Activated naive CD8-positive, alpha-beta T cell treated with anti-CD3 and anti-CD28 coated beads, Interleukin-2, amount 50 U/mL, for 16 hours (primary cell): ENCODE results near the gene PPM1G.
"Not testable (repeated sequence)": the region's sequence is repeated elsewhere in the genome, so short reads cannot be mapped to it uniquely, and the experiment has no call there.

Experiments
- DNase-seq: peaks from one replicate; pipeline ENCODE4 v3.0.0-alpha.2; 2020; ENCODE audit warnings: low read depth, low spot score

PPM1G gene

DNA sequence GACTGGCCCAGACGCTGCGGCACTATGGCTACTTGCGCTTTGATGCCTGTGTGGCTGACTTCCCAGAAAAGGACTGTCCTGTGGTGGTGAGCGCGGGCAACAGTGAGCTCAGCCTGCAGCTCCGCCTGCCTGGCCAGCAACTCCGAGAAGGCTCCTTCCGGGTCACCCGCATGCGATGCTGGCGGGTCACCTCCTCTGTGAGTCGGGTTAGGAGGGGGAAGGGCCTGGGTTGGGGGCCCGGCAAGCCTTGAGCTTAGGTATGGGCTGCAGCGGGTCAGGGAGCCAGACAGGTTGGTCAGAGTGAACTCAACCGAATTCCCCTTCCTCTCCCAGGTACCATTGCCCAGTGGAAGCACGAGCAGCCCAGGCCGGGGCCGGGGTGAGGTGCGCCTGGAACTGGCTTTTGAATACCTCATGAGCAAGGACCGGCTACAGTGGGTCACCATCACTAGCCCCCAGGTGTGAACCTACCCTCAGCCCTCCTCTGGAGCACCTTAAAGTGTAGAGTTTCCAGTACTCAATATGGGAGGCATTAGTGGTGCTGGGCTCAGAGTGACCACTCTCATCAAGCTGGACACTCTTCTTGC lies 33.8 kb downstream of the PPM1G start:
- no peak for DNase-seq

GRCh38 chr2:27373567-27373966 lies 35.8 kb downstream of the PPM1G start:
- DNase-seq, result no peak

DNA sequence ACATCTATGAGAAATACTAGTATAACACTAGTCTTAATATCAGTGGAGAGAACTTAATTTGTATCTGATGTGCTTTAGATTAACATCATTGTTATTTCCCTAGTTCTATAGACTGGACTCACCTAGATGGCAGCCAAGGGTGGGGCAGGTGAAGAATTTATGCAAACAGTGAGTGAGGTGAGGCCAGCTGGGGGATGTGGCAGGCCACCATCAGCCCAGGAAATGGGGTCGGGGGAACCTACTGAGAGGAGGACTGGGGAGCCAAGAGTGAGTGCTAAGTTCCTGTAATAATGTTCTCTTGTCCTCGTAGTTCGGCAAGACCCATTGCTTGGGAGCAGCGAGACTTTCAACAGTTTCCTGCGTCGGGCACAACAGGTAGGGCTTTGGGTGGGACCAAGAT lies 36.5 kb downstream of the PPM1G start:
- no peak for DNase-seq

DNA sequence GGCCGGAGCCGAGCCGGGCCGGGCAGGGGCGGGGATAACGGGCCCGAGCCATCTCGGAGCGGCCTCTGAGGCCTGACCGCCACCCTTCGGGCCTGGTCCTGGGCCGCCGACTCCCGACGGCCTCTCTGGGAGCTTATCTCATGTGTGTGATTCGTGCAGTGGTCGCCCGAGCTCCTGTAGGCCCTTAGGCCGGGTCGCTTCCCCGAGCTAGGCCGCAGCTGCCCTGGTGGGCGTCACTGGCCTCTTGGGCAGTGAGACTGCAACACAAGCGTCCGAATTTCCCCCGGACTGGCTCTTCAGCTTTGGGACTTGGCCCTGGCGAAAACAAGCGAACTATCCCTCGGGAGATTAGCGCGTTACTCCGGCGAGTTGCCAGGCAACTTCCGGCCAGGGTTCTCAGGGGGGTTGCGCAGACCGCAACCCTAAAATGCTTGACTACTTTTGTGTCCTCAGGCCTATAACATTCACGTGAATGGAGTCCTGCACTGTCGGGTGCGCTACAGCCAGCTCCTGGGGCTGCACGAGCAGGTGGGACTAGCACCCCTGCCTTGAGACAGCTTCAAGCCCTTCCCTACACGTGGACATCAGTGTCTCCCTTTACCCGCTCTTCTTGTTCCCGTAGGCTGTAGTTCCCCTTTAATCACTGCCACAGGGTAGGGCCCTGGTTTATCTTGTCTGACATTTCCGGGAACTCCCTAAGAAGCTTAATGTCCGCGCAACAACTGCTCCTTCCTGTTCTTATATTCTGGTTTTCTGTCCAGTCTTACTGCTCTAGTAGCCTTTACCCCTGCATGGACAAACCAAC lies 38.4 kb downstream of the PPM1G start:
- DNase-seq, result no peak

GRCh38 chr2:27370026-27370815 lies 39.2 kb downstream of the PPM1G start, which contains the start of the genes EIF2B4 and SNX17:
EIF2B4 (minus strand) TSS chr2:27370338; CDS start chr2:27370314, 24 bp downstream.
SNX17 (plus strand) TSS chr2:27370616; CDS start chr2:27370744, 128 bp downstream.
- peak; percentile 99 for DNase-seq

GRCh38 chr2:27369471-27370025 lies 39.8 kb downstream of the PPM1G start:
- no peak for DNase-seq

DNA sequence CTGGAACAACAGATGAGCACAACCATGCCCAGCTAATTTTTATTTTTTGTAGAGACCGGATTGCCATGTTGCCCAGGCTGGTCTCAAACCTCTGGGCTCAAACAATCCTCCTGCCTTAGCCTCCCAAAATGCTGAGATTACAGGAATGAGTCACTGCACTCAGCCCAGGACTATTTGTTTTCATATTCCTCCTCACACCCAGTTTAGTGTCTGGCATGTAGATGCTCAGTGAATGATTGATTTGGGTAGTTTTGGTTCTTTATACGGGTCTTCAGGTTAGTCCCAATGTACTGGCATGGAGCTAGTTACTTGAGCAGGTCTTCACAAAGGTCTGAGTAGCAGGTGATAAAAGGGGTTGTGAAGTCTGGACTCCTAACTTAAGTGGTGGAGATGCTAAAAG lies 45.5 kb downstream of the PPM1G start:
- DNase-seq, result no peak

- DNase-seq, result no peak
These were observed 46.5 kb downstream of the PPM1G start for GRCh38 chr2:27362678-27363420.

DNA sequence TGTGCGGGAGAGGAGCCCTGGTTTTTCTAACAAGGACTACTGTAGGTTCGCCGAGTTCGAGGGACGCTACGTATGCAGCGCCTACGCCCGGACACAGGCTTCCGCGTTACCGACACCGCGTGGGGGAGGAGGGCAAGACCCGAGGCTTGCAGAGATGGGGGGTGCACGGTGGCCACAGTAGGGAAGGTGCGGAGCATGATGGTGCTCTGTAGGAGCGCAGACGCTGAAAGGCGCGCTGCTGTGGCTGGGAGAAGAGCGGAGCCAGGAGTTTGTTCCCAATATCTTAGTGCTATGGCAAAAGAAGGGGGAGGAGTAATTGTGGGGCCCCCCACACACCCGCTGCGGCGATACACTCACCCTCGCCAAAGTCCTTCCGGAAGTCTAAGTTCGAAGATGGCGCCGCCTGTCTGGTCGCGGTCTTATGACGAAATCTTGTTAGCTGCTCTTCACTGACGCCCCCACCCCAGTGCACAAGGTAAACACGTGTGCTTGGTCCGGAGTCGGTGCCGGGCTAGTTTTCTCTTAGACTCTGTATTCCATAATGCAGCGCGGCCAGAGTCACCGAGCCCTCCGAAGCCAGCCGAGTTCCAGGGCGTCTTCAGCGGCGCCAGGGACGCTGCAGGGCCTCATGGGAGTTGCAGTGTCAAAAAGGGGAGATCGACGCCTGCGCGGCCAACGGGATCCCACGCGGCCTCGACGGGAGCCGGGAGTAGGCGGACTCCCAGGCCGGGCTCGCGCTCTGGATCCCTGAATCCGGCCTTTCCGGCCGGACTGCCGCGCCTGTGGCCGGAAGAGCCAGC lies 52.8 kb downstream of the PPM1G start, which contains the start of gene GTF3C2:
Gene GTF3C2 (minus strand): TSS at position 383 of the 800 bp plus-strand sequence. CDS start 13,210 bp downstream, outside the sequence.
- DNase-seq, result peak; percentile 80

DNA sequence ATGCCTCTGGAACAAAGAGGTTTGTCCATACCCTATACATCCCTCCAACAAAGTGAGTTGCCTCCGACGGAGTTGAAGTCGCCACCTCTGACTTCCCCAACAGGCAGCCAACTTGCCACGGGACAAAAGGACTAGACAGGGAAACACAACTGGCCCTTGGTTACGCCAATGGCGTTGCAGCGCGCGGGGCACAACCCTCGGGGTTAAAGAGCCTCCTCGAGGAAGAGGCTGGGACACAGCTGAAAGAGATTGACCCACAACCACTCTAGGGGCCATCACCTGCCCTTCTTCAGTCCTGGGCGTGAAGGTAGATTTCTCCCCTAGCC lies 53.4 kb downstream of the PPM1G start:
- no peak for DNase-seq

- no peak for DNase-seq
These were observed 54.8 kb downstream of the PPM1G start for GRCh38 chr2:27354597-27354927.

- DNase-seq, result no peak
These were observed 55.4 kb downstream of the PPM1G start for GRCh38 chr2:27353762-27354596.

GRCh38 chr2:27353386-27353761 lies 56.0 kb downstream of the PPM1G start:
- not testable (repeated sequence) for DNase-seq

GRCh38 chr2:27351802-27352598 lies 57.4 kb downstream of the PPM1G start:
- no peak for DNase-seq

DNA sequence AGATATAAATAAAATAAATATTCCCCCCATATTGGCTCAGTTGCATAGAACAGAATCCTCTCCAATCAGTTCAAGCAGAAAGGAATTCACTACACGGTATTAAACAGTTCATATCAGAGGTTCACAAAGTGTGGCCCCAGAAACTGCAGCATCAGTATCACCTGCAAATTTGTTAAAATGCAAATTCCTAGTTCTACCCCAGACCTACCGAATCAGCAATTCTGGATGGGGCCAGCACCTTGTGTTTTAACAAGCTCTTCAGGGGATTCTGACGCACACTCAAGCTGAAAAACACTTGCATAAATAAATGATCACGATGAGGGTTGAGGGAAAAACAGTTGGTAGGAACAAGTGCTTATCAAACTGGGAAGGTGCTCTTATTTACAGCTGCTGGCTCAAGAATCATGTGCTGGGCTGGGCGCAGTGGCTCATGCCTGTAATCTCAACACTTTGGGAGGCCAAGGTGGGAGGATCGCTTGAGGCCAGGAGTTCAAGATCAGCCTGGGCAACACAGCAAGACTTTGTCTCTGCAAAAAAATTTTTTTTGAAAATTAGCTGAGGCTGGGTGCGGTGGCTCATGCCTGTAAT lies 59.2 kb downstream of the PPM1G start:
- no peak for DNase-seq

DNA sequence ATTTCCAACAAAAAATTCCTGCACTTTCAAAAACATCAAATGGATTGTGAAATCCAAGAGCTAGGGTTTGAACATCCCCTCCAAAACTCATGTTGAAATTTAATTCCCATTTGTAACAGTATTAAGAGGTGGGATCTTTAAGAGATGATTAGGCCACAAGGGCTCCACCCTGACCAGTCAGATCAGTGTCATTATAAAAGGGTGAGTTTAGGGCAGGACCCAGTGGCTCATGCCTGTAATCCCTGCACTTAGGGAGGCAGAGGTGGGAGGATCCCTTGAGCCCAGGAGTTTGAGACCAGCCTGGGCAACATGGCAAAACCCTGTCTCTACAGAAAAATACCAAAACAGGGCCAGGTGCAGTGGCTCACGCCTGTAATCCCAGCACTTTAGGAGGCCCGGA lies 61.8 kb downstream of the PPM1G start:
- no peak for DNase-seq

- DNase-seq, result no peak
These were observed 73.2 kb downstream of the PPM1G start for GRCh38 chr2:27336173-27336572.

GRCh38 chr2:27335311-27335710 lies 74.1 kb downstream of the PPM1G start:
- DNase-seq, result no peak
